SK-N-SH (cell line): ENCODE results near the gene ATP6V0A1.
"Not testable (repeated sequence)": the region's sequence is repeated elsewhere in the genome, so short reads cannot be mapped to it uniquely, and the experiment has no call there.

Experiments used
- CTCF ChIP-seq: fragments of 200-600 bp; sonication (generic); IDR thresholded peaks from 2 replicates; pipeline ENCODE4 v1.6.1; 2017; ENCODE audit warnings: antibody characterized with exemption, mild to moderate bottlenecking, moderate library complexity
- ELF1 ChIP-seq: IDR thresholded peaks from 2 replicates; pipeline ENCODE4 v1.4.0; 2012
- EP300 ChIP-seq, 2 experiments: IDR thresholded peaks; 2 replicates each; pipeline versions ENCODE4 v1.4.0 to v1.6.1; 2012; ENCODE audit warnings: borderline replicate concordance in 1 of 2, low read depth in 1 of 2, low read length in 1 of 2
- EZH2phosphoT487 ChIP-seq: fragments of 200-600 bp; sonication (generic); IDR thresholded peaks from 2 replicates; pipeline ENCODE4 v1.6.1; 2017; ENCODE audit warnings: low read depth, mixed run types, mild to moderate bottlenecking, antibody characterized with exemption, moderate library complexity, borderline replicate concordance
- POLR2AphosphoS5 ChIP-seq: IDR thresholded peaks from 2 replicates; pipeline ENCODE4 v1.6.1; 2012; ENCODE audit warnings: low read depth, low read length
- REST ChIP-seq: IDR thresholded peaks from 2 replicates; pipeline ENCODE4 v1.6.1; 2012; ENCODE audit warnings: mild to moderate bottlenecking, low read depth, low read length, moderate library complexity
- SIN3A ChIP-seq: IDR thresholded peaks from 2 replicates; pipeline ENCODE4 v1.6.1; 2012; ENCODE audit warnings: low read depth, mild to moderate bottlenecking, low read length, moderate library complexity, borderline replicate concordance

GRCh38 chr17:42552736-42553135 lies 94.1 kb downstream of the ATP6V0A1 start, which contains the start of gene HSD17B1:
- TF ChIP-seq ELF1; EZH2phosphoT487; REST; SIN3A; EP300 (IDR thresholded peaks at IDR 0.05; ENCODE audit: borderline replicate concordance in 1 of 2, low read depth in 1 of 2, low read length in 1 of 2); POLR2AphosphoS5; CTCF: not testable (repeated sequence)
